HG03066 (cell line): Measurements from ENCODE around the gene GNAL.

ENCODE experiments used
- ATAC-seq: cut with Tn5 transposase; IDR thresholded peaks from one replicate; pipeline ENCODE4 v1.9.1; 2021; ENCODE audit warnings: low read depth; ENCODE audit not compliant: unreplicated experiment

GNAL gene

GRCh38 chr18:11800566-11801334, 111.7 kb downstream of the GNAL start:
- no peak for ATAC-seq

GRCh38 chr18:11801573-11801972, 112.5 kb downstream of the GNAL start:
- no peak for ATAC-seq

DNA sequence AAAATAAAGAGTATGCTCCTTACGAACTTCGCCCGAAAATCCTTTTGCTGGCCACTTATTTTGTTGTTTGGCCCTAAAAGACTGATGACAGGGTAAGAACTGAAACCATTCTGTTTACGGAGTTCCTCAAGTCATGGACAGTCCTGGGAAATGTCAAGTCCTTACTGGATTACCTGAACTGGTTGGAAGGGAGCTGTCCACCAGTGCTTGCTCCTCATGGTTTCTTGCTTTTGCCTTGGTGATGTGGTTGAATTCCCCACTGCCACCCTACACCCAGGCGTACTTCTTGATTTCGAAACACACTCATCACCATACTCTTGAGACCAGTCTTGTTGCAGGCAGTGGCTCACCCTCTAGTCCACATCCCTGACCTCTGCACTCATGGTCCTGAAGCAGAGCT, 113.1 kb downstream of the GNAL start:
- ATAC-seq = no peak

- no peak for ATAC-seq
Measured at GRCh38 chr18:11802586-11802985, 113.5 kb downstream of the GNAL start.

DNA sequence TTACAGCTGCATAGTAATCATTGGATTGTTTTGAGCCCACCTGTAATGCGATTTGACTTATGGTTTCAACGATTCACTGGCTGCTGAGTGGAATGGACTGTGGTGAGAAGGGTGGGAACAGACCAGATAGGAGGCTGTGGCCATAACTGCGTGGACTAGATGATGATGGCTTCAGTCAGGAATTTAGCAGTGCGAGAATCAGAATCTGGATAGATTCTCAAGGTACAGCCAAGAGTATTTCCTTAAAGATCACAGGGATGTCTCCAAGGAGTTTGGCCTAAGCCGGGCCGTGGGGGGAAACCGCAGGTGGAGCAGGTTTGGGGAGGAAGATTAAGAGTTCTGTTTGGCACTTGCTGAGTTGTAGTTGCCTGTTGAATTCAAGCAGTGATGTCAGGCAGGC, 118.2 kb downstream of the GNAL start:
- ATAC-seq = no peak

DNA sequence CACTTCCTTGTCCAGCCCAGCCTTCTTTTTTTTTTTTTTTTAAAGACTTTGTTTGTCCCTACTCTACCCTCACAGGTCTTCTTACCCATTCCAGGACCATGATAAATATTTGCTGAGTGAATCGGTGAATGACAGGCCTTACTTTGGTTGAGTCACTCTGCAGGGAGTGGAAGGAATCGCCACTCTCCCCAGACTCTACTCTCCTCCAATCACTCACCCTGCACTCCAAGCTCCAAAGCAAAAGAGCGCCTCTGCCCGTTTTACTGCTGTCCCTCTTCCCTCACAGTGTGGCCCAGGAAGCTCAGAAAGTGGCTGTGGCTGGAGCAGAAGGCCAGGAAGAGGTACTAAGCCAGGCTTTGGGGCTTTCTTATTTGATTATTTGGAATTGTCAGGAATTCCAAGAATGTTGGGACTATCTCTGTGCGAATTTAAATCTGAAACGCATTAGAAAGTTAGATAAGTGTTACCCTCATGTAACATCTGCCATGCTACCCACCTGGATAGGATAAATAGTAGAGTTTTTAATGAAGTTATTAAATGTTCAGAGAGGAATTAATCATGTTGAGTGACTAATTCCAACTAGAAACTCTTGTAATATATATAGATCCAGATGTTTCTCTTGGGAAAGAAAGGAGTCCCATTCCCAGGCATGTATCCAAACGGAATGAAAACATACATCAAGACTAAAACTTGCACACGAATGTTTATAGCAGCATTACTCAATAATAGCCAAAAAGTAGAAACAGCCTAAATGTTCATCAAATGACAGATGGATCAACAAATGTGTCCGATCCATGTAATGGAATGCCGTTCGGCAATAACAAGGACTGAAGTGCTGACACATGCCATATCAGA, 119.2 kb downstream of the GNAL start:
- no peak for ATAC-seq

- no peak for ATAC-seq
Measured at GRCh38 chr18:11809895-11810294, 120.8 kb downstream of the GNAL start.

DNA sequence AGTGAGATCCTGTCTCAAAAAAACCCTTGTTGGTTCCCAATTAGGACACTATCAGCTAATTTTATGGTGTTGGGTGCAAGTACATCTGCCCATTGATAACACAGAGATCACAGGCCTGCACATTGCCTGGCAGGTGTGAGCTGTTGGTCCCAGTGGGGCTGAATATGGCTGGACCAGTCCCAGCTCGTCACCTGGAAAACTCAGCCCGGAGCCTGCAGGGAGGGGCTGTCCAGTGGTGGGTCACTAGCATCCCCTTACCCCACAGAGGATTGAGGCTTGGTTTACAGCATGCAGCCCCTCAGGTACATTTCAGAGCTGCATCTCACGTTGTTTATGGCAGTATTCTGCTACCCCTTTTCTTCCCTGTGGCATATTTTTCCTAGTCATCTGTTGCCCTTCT, 121.3 kb downstream of the GNAL start:
- no peak for ATAC-seq

DNA sequence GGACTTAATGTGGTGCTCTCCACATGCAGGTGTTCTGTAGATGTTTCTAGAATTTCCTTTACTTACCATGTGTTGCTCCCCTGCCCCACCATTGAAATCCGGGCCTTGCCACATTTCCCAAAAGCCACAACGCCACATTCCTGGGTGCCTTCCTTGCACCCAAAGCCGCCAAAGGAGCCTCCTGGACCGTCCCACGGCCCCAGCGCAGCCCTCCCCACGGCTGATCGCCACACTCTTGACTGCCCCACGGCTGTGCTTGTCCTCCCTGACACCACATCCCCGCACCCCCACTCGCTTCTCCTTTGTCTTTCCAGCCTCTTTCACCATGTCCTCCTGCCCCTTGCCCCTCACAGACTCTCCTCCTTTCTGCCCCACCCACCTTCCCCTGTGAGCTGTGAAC, 121.9 kb downstream of the GNAL start:
- ATAC-seq = no peak

GRCh38 chr18:11817229-11817628, 128.2 kb downstream of the GNAL start:
- no peak for ATAC-seq

- ATAC-seq = no peak
Measured at GRCh38 chr18:11818486-11819203, 129.6 kb downstream of the GNAL start.

DNA sequence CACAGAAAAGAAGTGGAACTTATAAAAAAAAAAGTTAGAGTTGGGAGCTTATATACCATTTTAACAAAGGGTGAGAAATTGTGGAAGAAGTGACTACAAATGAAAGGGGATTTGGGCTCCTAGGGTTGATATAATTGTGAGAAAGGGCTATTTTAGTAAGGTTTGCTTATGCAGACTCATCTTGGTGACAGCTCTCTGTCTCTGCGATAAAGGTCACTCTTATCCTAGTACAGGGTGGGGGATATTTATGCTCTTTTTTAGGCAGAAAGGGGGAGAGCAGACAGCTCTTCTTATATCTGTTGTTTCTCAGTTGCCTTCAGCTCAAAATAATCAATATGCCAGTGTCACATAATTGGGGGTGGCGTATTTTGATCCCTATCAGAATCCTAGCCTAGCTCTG, 130.9 kb downstream of the GNAL start:
- no peak for ATAC-seq

DNA sequence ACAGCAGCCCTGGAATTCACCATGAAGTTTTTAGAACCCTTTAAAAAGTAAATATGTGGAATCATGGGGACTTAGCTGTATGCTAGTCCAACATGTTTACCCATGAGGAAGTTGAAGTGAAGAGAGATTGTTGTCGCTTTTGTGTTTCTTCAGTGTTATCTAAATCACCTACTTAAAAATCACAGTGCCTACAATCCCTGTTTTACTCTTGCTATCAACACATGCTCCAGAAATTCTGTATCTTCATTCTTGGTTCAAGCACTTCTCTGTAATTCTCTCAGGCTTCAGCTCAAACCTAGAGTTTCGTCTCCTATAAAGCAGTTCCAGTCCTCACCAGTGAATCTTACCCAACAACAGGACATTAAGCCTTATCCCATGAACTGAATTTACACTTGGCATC, 131.6 kb downstream of the GNAL start:
- no peak for ATAC-seq

GRCh38 chr18:11821208-11821607, 132.1 kb downstream of the GNAL start:
- ATAC-seq = no peak

GRCh38 chr18:11821643-11822237, 132.7 kb downstream of the GNAL start:
- no peak for ATAC-seq

DNA sequence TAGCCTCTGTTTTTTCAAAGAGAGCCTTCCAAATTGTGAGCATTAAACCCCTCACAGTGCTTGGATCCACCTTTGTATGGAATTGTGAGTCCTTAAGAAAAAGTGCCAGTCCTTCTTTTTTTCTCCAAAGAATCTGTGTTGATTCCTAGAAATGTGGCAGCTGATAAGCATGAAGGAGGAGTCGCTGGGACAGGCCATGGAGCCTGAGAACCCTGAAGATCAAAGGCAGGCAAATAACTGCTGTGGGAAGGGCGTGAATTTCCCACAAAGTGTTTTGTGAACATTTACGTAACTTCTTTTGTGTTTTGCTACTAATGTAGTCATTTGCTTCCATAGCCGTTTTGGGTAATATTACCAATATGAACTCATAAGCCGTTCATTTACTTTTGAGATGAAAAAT, 134.5 kb downstream of the GNAL start:
- ATAC-seq = no peak

GRCh38 chr18:11826836-11827235, 137.8 kb downstream of the GNAL start:
- no peak for ATAC-seq

GRCh38 chr18:11828786-11829432, 139.8 kb downstream of the GNAL start:
- ATAC-seq = no peak

GRCh38 chr18:11830585-11830984, 141.5 kb downstream of the GNAL start:
- ATAC-seq = no peak

DNA sequence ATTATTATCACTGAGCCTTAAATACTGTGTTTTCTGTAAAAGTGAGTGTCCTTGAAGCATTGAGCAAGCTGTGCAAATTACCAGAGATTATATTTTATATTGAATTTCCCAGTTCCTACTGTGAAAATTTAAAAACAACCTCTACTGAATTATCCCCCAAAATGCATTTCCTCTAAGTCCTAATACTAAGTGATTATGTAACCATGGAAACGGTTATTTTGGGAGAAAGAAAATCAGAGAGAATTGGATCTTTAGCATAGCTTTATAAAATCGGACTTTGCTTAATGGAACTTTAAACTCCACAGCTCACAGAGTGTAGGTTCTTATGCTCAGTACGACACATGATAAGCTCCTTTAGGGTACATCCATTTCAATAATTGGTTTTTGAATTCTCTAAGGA, 142.9 kb downstream of the GNAL start:
- ATAC-seq = no peak
